ENCODE measurements around the gene GALNTL6.

The GALNTL6 gene

DNA sequence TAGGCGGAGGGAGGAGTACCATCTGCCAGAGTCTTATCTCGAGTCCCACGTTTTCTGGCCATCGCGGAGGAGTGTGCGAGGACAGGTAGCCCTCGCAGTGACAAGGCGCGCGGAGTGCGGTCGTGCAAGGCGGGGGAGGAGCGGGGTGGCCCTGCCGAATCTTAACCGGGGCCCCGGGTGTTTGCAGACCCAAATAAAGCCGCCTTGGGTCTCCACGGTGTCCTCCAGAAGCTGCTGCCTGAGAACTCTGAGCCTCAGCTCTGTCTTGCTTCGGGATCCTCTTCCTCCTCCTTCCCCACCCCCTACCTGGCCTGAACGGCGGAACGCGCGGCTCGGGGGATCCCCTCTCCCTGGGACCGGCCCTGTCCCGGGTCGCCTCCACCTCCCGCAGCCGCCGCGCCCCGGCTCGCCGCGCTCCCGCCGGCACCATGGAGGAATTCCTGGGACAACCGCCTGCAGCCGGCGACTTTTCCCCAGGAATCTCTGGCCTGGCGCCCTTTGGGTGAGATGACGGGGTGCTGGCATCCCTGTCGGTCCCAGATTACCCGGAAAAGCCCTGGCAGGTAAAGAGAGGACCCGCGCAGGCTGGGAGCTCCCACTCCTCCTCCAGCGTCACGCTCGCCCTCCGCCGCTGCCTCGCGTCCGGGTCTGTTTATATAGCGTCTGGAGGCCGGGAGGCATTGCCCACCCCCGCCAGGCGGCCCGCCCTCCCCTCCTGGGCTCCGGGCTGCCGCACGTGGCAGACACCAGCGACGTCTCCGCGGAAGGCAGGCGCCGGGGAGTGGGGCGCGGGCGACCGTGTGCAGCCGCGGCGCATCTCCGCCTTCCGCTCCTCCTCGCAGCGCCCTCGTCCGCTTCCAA is at the start of gene GALNTL6:
Gene GALNTL6, plus strand, starts transcription at position 740 of the 861 bp plus-strand sequence.
- Histone ChIP-seq H3K4me2 (ENCODE audit: low read depth, low read length, poor library complexity, severe bottlenecking) (no peak within 1 kb of the TSS), H4K20me1 (ENCODE audit: low read depth, low read length) (no peaks in the 10 kb centered on the region), H3K9ac (ENCODE audit: low read length) (no peak within 1 kb of the TSS), H3K9me2 (replicated peaks; ENCODE audit: insufficient read depth, low read length) (no peaks in the 10 kb centered on the region), H3K27ac (ENCODE audit: low read depth, low read length) (no peak within 1 kb of the TSS), H3K4me3 (ENCODE audit: insufficient read depth, low read length, poor library complexity, severe bottlenecking) (no peak within 1 kb of the TSS), H3K9me3 (ENCODE audit: insufficient read depth, low read length) (no peaks in the 10 kb centered on the region), H3F3A (ENCODE audit: insufficient read depth) (no peaks in the 10 kb centered on the region), H3K79me2 (ENCODE audit: insufficient read depth, low read length) (no peaks in the 10 kb centered on the region), H3K27me3 (ENCODE audit: low read length) (no peaks in the 10 kb centered on the region), H3K36me3 (ENCODE audit: low read length) (no peaks in the 10 kb centered on the region), H2AFZ (ENCODE audit: low read depth, low read length, severe bottlenecking) (no peak within 1 kb of the TSS)
- TF ChIP-seq, protein P1, sequence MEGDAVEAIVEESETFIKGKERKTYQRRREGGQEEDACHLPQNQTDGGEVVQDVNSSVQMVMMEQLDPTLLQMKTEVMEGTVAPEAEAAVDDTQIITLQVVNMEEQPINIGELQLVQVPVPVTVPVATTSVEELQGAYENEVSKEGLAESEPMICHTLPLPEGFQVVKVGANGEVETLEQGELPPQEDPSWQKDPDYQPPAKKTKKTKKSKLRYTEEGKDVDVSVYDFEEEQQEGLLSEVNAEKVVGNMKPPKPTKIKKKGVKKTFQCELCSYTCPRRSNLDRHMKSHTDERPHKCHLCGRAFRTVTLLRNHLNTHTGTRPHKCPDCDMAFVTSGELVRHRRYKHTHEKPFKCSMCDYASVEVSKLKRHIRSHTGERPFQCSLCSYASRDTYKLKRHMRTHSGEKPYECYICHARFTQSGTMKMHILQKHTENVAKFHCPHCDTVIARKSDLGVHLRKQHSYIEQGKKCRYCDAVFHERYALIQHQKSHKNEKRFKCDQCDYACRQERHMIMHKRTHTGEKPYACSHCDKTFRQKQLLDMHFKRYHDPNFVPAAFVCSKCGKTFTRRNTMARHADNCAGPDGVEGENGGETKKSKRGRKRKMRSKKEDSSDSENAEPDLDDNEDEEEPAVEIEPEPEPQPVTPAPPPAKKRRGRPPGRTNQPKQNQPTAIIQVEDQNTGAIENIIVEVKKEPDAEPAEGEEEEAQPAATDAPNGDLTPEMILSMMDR (IDR thresholded peaks at IDR 0.05; ENCODE audit: insufficient read depth, low read length, poor library complexity, severe bottlenecking), result no peak
- no peak for TF ChIP-seq EZH2phosphoT487 (conservative IDR thresholded peaks at IDR 0.05; ENCODE audit: low read length)

DNA sequence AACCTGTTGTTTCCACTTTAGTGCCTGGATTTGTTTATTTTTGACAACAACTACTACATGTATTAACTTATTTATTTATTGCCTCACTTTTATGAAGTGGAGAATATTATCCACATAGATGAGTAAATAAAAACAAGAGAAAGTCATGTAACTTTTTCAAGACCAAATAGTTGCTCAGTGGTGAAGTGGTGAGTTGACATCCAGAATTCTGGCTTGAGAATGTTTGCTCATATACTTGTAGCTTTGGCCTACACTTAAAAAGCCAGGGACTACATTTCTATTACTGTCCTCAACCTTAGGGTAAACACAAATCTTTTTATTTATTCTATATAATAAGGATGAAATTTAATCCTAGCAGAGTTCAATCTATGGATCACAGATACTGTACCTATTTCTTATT is 47.7 kb upstream of the GALNTL6 start:
- Histone ChIP-seq H4K20me1 (ENCODE audit: low read depth, low read length) (no peaks in the 10 kb centered on the region), H3K27ac (ENCODE audit: low read depth, low read length) (no peak overlapping the region), H3K9me2 (replicated peaks; ENCODE audit: insufficient read depth, low read length) (no peaks in the 10 kb centered on the region), H3K4me3 (ENCODE audit: insufficient read depth, low read length, poor library complexity, severe bottlenecking) (no peak overlapping the region), H3F3A (ENCODE audit: insufficient read depth) (no peaks in the 10 kb centered on the region), H2AFZ (ENCODE audit: low read depth, low read length, severe bottlenecking) (no peak overlapping the region), H3K9me3 (ENCODE audit: insufficient read depth, low read length) (no peaks in the 10 kb centered on the region), H3K4me2 (ENCODE audit: low read depth, low read length, poor library complexity, severe bottlenecking) (no peak overlapping the region), H3K27me3 (ENCODE audit: low read length) (no peaks in the 10 kb centered on the region), H3K79me2 (ENCODE audit: insufficient read depth, low read length) (no peaks in the 10 kb centered on the region), H3K36me3 (ENCODE audit: low read length) (no peaks in the 10 kb centered on the region), H3K9ac (ENCODE audit: low read length) (no peak overlapping the region)
- TF ChIP-seq EZH2phosphoT487 (conservative IDR thresholded peaks at IDR 0.05; ENCODE audit: low read length), result no peak
- TF ChIP-seq, protein P1 (IDR thresholded peaks at IDR 0.05; ENCODE audit: insufficient read depth, low read length, poor library complexity, severe bottlenecking), result no peak

DNA sequence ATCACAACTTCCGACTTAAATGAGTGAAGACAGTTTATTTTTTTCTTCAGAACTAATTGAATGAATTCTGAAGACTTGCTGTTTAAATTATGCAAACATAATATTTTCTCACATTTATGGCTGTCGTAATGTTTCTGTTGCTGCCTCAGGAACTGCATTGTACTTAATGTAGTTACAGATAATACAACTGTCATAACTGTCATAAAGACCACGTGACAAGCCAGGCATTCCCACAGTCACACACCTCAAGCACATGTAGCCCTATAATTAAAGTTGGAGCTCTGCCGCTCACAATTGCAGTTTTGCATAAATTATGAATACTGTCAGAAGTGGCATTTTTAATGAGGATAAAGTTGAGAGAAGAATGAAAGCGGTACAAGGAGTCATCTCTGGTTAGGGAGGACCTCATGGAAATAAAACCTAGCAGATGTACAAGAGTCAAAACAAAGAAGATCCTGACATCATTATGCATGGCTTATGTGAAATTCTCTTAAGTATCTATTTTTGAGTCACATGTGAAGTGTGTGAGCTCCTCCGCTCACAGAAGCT is 38.5 kb upstream of the GALNTL6 start:
- TF ChIP-seq, protein P1 (IDR thresholded peaks at IDR 0.05; ENCODE audit: insufficient read depth, low read length, poor library complexity, severe bottlenecking), result no peak
- Histone ChIP-seq H3K9me3 (ENCODE audit: insufficient read depth, low read length) (peaks cover 6% of the 10 kb centered on the region; the same call in 1 of the 2 replicates), H3K27ac (ENCODE audit: low read depth, low read length) (no peak overlapping the region)

More for the DNA sequence above, 38.5 kb upstream of the GALNTL6 start:
- Histone ChIP-seq H3K9me2 (replicated peaks; ENCODE audit: insufficient read depth, low read length) (no peaks in the 10 kb centered on the region), H2AFZ (ENCODE audit: low read depth, low read length, severe bottlenecking) (no peak overlapping the region), H3K36me3 (ENCODE audit: low read length) (no peaks in the 10 kb centered on the region), H3K9ac (ENCODE audit: low read length) (no peak overlapping the region), H4K20me1 (ENCODE audit: low read depth, low read length) (no peaks in the 10 kb centered on the region), H3K27me3 (ENCODE audit: low read length) (no peaks in the 10 kb centered on the region), H3K4me3 (ENCODE audit: insufficient read depth, low read length, poor library complexity, severe bottlenecking) (no peak overlapping the region), H3F3A (ENCODE audit: insufficient read depth) (no peaks in the 10 kb centered on the region), H3K79me2 (ENCODE audit: insufficient read depth, low read length) (no peaks in the 10 kb centered on the region), H3K4me2 (ENCODE audit: low read depth, low read length, poor library complexity, severe bottlenecking) (no peak overlapping the region)
